Measurements from ENCODE around the gene GRIP2.

GRCh38 chr3:14471016-14471415, 69.1 kb downstream of the GRIP2 start:
- no peak for TF ChIP-seq POLR2A (IDR thresholded peaks at IDR 0.05; ENCODE audit: low read depth)
- no peak for TF ChIP-seq POLR2AphosphoS5 (IDR thresholded peaks at IDR 0.05)
- TF ChIP-seq CTCF (IDR thresholded peaks at IDR 0.05) = no peak
- no peak for TF ChIP-seq EP300 (IDR thresholded peaks at IDR 0.05)

Data from esophagus muscularis mucosa (tissue), 4 donors.